HCT116 (cell line): Measurements from ENCODE around the gene DGAT2. TPM values are rescaled to one million over a fixed set of nuclear protein-coding genes. Genes with fewer than 3 reads are reported as not detected.

ENCODE experiments used
- ATAC-seq: fragments of 200-7000 bp; cut with Tn5 transposase; 2 replicates; pipeline ENCODE4 v1.9.1; 2020; ENCODE audit warnings: mild to moderate bottlenecking, moderate library complexity
- BruUV-seq: library from RNA; stranded (reverse); fragments of 400-500 nt; replicated peaks from 2 replicates; lab custom pipeline; 2021; lab: Mats Ljungman, UMichigan
- CTCF ChIA-PET: fragments of 300-600 bp; sonication (Branson Sonifier 250); formaldehyde crosslinking; loops from one replicate; lab custom pipeline; 2021; ENCODE audit warnings: antibody characterized with exemption; lab: Charles Lee
- POLR2A ChIA-PET: fragments of 300-600, 350-600 bp; sonication (Branson Sonifier 250); formaldehyde crosslinking; loops from one replicate; lab custom pipeline; 2021; ENCODE audit warnings: antibody characterized with exemption; lab: Charles Lee
- RAD21 ChIA-PET, 2 experiments: fragments of 300-600 bp; sonication (Branson Sonifier 250); formaldehyde crosslinking; loops; one replicate each; lab custom pipeline; 2023; ENCODE audit warnings: low total read pairs in 2 of 2; ENCODE audit not compliant: uncharacterized antibody in 2 of 2, unreplicated experiment in 2 of 2, low non-redundant PET in 1 of 2; lab: Charles Lee
- DNase-seq: peaks from one replicate; pipeline ENCODE4 v3.0.0-alpha.2; 2010; ENCODE audit warnings: low read depth, low spot score
- H2AFZ ChIP-seq: fragments of 200-600 bp; shearing (Covaris generic), sonication (generic); 2 replicates; pipeline ENCODE4 v1.6.1; 2017; ENCODE audit warnings: low read depth, mixed run types, mixed read lengths, antibody characterized with exemption, low read length; ENCODE audit not compliant: poor library complexity, severe bottlenecking
- H3K27ac ChIP-seq: 2 replicates; pipeline ENCODE4 v1.5.1; 2012; ENCODE audit warnings: low read depth, low read length
- H3K27me3 ChIP-seq: fragments of 200-600 bp; sonication (generic); 2 replicates; pipeline ENCODE4 v1.6.1; 2016; ENCODE audit warnings: mixed run types, low read length, mixed read lengths; ENCODE audit not compliant: insufficient read depth
- H3K36me3 ChIP-seq, 2 experiments: fragments of 200-500 bp in 1 of 2; fragments of 200-600 bp in 1 of 2; sonication (Bioruptor generic) in 1 of 2; sonication (generic) in 1 of 2; 2 replicates each; pipeline versions ENCODE4 v1.5.1 to v1.6.1; 2014 to 2016; ENCODE audit warnings: low read length in 2 of 2, inconsistent platforms in 1 of 2, mixed read lengths in 1 of 2, mixed run types in 1 of 2; ENCODE audit not compliant: insufficient read depth in 2 of 2, control insufficient read depth in 1 of 2
- H3K4me1 ChIP-seq, 2 experiments: fragments of 200-600 bp in 1 of 2; sonication (generic) in 1 of 2; 2 replicates each; pipeline versions ENCODE4 v1.5.1 to v1.6.1; 2012 to 2017; ENCODE audit warnings: low read length in 2 of 2, inconsistent platforms in 1 of 2, mild to moderate bottlenecking in 1 of 2, mixed read lengths in 1 of 2, mixed run types in 1 of 2, moderate library complexity in 1 of 2; ENCODE audit not compliant: insufficient read depth in 2 of 2, control insufficient read depth in 1 of 2
- H3K4me2 ChIP-seq: fragments of 200-600 bp; sonication (generic); 2 replicates; pipeline ENCODE4 v1.6.1; 2017; ENCODE audit warnings: mixed run types, low read length, mixed read lengths
- H3K4me3 ChIP-seq, 2 experiments: fragments of 200-600 bp in 1 of 2; sonication (generic) in 1 of 2; replicated peaks in 1 of 2; 2 replicates each; pipeline ENCODE4 v1.5.1; 2011 to 2016; ENCODE audit warnings: low read length in 2 of 2, control low read depth in 1 of 2, low read depth in 1 of 2, mild to moderate bottlenecking in 1 of 2, mixed read lengths in 1 of 2, mixed run types in 1 of 2
- H3K79me2 ChIP-seq: fragments of 200-600 bp; sonication (generic); 2 replicates; pipeline ENCODE4 v1.6.1; 2017; ENCODE audit warnings: mild to moderate bottlenecking, mixed run types, low read length, moderate library complexity, mixed read lengths; ENCODE audit not compliant: insufficient read depth
- H3K9ac ChIP-seq: fragments of 200-600 bp; sonication (generic); 2 replicates; pipeline ENCODE4 v1.6.1; 2016; ENCODE audit warnings: low read length, mixed read lengths
- H3K9me2 ChIP-seq: fragments of 200-600 bp; sonication (generic), shearing (Covaris generic); 2 replicates; pipeline ENCODE4 v1.6.1; 2017; ENCODE audit warnings: mixed run types, mild to moderate bottlenecking, moderate library complexity; ENCODE audit not compliant: insufficient read depth
- H3K9me3 ChIP-seq, 2 experiments: fragments of 200-500 bp in 1 of 2; fragments of 200-600 bp in 1 of 2; sonication (Bioruptor generic) in 1 of 2; sonication (generic) in 1 of 2; 2 replicates each; pipeline ENCODE4 v1.6.1; 2014 to 2017; ENCODE audit warnings: low read length in 2 of 2, mixed read lengths in 2 of 2, inconsistent platforms in 1 of 2, low read depth in 1 of 2, mild to moderate bottlenecking in 1 of 2, mixed run types in 1 of 2, moderate library complexity in 1 of 2; ENCODE audit not compliant: control insufficient read depth in 1 of 2, insufficient read depth in 1 of 2
- H4K20me1 ChIP-seq: fragments of 200-600 bp; sonication (generic), shearing (Covaris generic); 2 replicates; pipeline ENCODE4 v1.6.1; 2017; ENCODE audit warnings: mixed run types, mild to moderate bottlenecking, moderate library complexity; ENCODE audit not compliant: insufficient read depth
- CBX3 ChIP-seq: IDR thresholded peaks from 2 replicates; pipeline ENCODE4 v1.6.1; 2012; ENCODE audit warnings: low read depth
- CEBPB ChIP-seq: IDR thresholded peaks from 2 replicates; pipeline ENCODE4 v1.6.1; 2012; ENCODE audit warnings: low read depth
- ELF1 ChIP-seq: IDR thresholded peaks from 2 replicates; pipeline ENCODE4 v1.6.1; 2012; ENCODE audit warnings: low read depth, borderline replicate concordance
- EZH2 ChIP-seq: fragments of 200-600 bp; sonication (generic); IDR thresholded peaks from 2 replicates; pipeline ENCODE4 v1.6.1; 2017; ENCODE audit warnings: antibody characterized with exemption, mixed run types
- EZH2phosphoT487 ChIP-seq: fragments of 200-600 bp; IDR thresholded peaks from 2 replicates; pipeline ENCODE4 v1.6.1; 2018; ENCODE audit warnings: antibody characterized with exemption, borderline replicate concordance
- POLR2A ChIP-seq: IDR thresholded peaks from 2 replicates; pipeline ENCODE4 v1.7.0; 2011; ENCODE audit warnings: borderline replicate concordance; ENCODE audit not compliant: insufficient read depth, insufficient read length; ENCODE audit errors: extremely low read depth
- POLR2AphosphoS5 ChIP-seq: IDR thresholded peaks from 2 replicates; pipeline ENCODE4 v1.6.1; 2011; ENCODE audit warnings: mild to moderate bottlenecking, low read depth, low read length, moderate library complexity
- SP1 ChIP-seq: IDR thresholded peaks from 2 replicates; pipeline ENCODE4 v1.6.1; 2012; ENCODE audit warnings: low read depth
- intact Hi-C: fragments of 100-400 bp; cut with micrococcal nuclease; formaldehyde crosslinking; loops from 2 replicates; pipeline ENCODE4 v1.10.0; 2022
- total RNA-seq: library from RNA; stranded (reverse); gene quantifications from one replicate; pipeline ENCODE4 v1.2.1, GENCODE V29; 2021; ENCODE audit not compliant: unreplicated experiment
- TF ChIP-seq, protein P1 (sequence below): IDR thresholded peaks from 2 replicates; pipeline ENCODE4 v1.6.1; 2012
- TF ChIP-seq, protein P2 (sequence below): IDR thresholded peaks from 2 replicates; pipeline ENCODE4 v1.6.1; 2011; ENCODE audit warnings: mild to moderate bottlenecking, low read length, moderate library complexity; ENCODE audit not compliant: insufficient replicate concordance; ENCODE audit errors: extremely low read depth

DGAT2 gene
- total RNA-seq, 1 experiment from 2014 or later = 2.4 TPM

DNA sequence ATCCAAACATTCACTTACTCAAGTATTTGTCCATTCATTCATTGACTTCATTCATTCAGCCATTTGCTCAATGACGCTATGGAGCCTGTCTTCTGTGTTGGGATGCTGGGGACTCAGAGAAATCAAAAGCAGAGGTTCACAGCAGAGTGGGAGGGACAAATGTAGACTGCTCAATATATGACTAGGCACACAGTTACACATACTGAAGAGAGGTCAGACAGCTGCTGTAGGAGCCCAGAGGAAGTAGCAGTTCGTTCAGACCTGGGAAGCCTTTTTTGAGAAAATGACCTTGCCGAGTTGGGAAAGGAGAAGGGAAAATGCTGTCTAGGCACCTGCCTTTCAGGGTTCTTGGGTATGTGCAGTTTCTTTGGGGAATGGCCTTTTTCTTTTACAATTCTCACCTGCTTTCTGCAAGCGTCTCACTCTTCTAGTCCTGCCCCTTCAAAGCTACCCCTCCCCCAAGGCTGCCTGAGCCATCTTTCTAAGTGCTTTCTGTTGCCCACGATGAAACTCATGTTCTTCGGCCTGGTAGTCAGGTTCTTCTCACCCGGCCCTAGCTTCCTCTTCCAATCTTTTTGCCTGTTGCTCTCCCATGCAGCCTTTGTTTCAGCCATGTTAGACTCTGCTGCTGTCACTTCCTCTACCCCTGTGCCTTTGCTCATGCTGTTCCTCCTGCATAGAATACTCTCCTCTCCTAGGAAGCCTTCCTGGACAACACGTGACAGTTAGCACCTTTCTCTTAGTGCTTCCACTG lies 42.2 kb downstream of the DGAT2 start:
- no peak overlapping the region for H3K9ac ChIP-seq
- no peak overlapping the region for H3K4me3 ChIP-seq
- no peak for ATAC-seq
- no peak overlapping the region for H3K4me2 ChIP-seq
- H3K4me1 ChIP-seq = peaks cover 18 to 24% of the 10 kb centered on the region in 2 experiments
- RAD21 ChIA-PET = no interaction called here
- no peaks in the 10 kb centered on the region for H3K9me2 ChIP-seq
- H3K9me3 ChIP-seq = no peaks in the 10 kb centered on the region
- TF ChIP-seq ELF1 (no peak), SP1 (no peak), CEBPB (no peak), CBX3 (no peak), POLR2A (no peak), EZH2 (no peak), EZH2phosphoT487 (no peak), POLR2AphosphoS5 (no peak)
- TF ChIP-seq, protein P1, sequence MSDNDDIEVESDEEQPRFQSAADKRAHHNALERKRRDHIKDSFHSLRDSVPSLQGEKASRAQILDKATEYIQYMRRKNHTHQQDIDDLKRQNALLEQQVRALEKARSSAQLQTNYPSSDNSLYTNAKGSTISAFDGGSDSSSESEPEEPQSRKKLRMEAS = no peak
- TF ChIP-seq, protein P2, sequence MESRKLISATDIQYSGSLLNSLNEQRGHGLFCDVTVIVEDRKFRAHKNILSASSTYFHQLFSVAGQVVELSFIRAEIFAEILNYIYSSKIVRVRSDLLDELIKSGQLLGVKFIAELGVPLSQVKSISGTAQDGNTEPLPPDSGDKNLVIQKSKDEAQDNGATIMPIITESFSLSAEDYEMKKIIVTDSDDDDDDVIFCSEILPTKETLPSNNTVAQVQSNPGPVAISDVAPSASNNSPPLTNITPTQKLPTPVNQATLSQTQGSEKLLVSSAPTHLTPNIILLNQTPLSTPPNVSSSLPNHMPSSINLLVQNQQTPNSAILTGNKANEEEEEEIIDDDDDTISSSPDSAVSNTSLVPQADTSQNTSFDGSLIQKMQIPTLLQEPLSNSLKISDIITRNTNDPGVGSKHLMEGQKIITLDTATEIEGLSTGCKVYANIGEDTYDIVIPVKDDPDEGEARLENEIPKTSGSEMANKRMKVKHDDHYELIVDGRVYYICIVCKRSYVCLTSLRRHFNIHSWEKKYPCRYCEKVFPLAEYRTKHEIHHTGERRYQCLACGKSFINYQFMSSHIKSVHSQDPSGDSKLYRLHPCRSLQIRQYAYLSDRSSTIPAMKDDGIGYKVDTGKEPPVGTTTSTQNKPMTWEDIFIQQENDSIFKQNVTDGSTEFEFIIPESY = no peak
- H3K27me3 ChIP-seq = no peaks in the 10 kb centered on the region
- no peaks in the 10 kb centered on the region for H3K36me3 ChIP-seq
- no peak overlapping the region for H2AFZ ChIP-seq
- POLR2A ChIA-PET = no interaction called here
- CTCF ChIA-PET = no interaction called here
- no peaks in the 10 kb centered on the region for H4K20me1 ChIP-seq
- BruUV-seq = no TSS peak
- H3K79me2 ChIP-seq = peaks cover 2% of the 10 kb centered on the region; the same call in 1 of the 2 replicates
- no peak for DNase-seq
- no peak overlapping the region for H3K27ac ChIP-seq
- intact Hi-C loops = no loop called here
